DND-41 (cell line): Measurements from ENCODE around the gene VWA3B.
"Not testable (repeated sequence)": the region's sequence is repeated elsewhere in the genome, so short reads cannot be mapped to it uniquely, and the experiment has no call there.

Experiments used
- ATAC-seq: fragments of 200-7000 bp; cut with Tn5 transposase; 3 replicates; pipeline ENCODE4 v1.9.1; 2021; ENCODE audit warnings: low read depth; ENCODE audit not compliant: insufficient read depth
- DNase-seq: peaks from one replicate; pipeline ENCODE4 v3.0.0-alpha.2; 2020
- H2AFZ ChIP-seq: 2 replicates; pipeline ENCODE4 v1.6.0; 2012; ENCODE audit warnings: low read depth, low read length
- H3K27ac ChIP-seq: 2 replicates; pipeline ENCODE4 v1.5.1; 2012; ENCODE audit warnings: low read length, inconsistent platforms
- H3K27me3 ChIP-seq: fragments of 200-600 bp; sonication (generic); 2 replicates; pipeline ENCODE4 v1.6.0; 2012; ENCODE audit warnings: low read length, mild to moderate bottlenecking, inconsistent platforms; ENCODE audit not compliant: insufficient read depth, poor library complexity
- H3K36me3 ChIP-seq: 2 replicates; pipeline ENCODE4 v1.5.1; 2012; ENCODE audit warnings: low read length, inconsistent platforms; ENCODE audit not compliant: insufficient read depth
- H3K4me1 ChIP-seq: 2 replicates; pipeline ENCODE4 v1.5.1; 2012; ENCODE audit warnings: mild to moderate bottlenecking, low read length; ENCODE audit not compliant: insufficient read depth
- H3K4me2 ChIP-seq: 2 replicates; pipeline ENCODE4 v1.6.0; 2012; ENCODE audit warnings: mild to moderate bottlenecking, moderate library complexity, low read length, inconsistent platforms; ENCODE audit not compliant: insufficient read depth
- H3K4me3 ChIP-seq, 2 experiments: fragments of 200-600 bp in 1 of 2; shearing (Covaris generic) in 1 of 2; 2 replicates each; pipeline ENCODE4 v1.5.1; 2012 to 2016; ENCODE audit warnings: inconsistent platforms in 2 of 2, low read length in 2 of 2, mild to moderate bottlenecking in 2 of 2, low read depth in 1 of 2, moderate library complexity in 1 of 2
- H3K79me2 ChIP-seq: 2 replicates; pipeline ENCODE4 v1.6.0; 2012; ENCODE audit warnings: low read length, inconsistent platforms; ENCODE audit not compliant: insufficient read depth
- H3K9ac ChIP-seq: 2 replicates; pipeline ENCODE4 v1.6.0; 2012; ENCODE audit warnings: low read depth, mild to moderate bottlenecking, inconsistent platforms, low read length, moderate library complexity
- H3K9me3 ChIP-seq: 2 replicates; pipeline ENCODE4 v1.5.1; 2012; ENCODE audit warnings: low read length, moderate library complexity, mild to moderate bottlenecking, inconsistent platforms; ENCODE audit not compliant: insufficient read depth, severe bottlenecking
- H4K20me1 ChIP-seq: 2 replicates; pipeline ENCODE4 v1.6.0; 2012; ENCODE audit warnings: low read length; ENCODE audit not compliant: insufficient read depth
- EZH2 ChIP-seq: IDR thresholded peaks from 3 replicates; pipeline ENCODE4 v1.6.1; 2012; ENCODE audit warnings: borderline replicate concordance, low read depth, mild to moderate bottlenecking, moderate library complexity, low read length, inconsistent platforms; ENCODE audit not compliant: severe bottlenecking
- TF ChIP-seq, protein P1 (sequence below): IDR thresholded peaks from 2 replicates; pipeline ENCODE4 v1.5.1; 2012; ENCODE audit warnings: borderline replicate concordance, low read length, moderate library complexity, mild to moderate bottlenecking; ENCODE audit not compliant: poor library complexity, severe bottlenecking; ENCODE audit errors: extremely low read depth

VWA3B gene

GRCh38 chr2:98093611-98094010 lies 6.6 kb downstream of the VWA3B start:
- TF ChIP-seq, protein P1, sequence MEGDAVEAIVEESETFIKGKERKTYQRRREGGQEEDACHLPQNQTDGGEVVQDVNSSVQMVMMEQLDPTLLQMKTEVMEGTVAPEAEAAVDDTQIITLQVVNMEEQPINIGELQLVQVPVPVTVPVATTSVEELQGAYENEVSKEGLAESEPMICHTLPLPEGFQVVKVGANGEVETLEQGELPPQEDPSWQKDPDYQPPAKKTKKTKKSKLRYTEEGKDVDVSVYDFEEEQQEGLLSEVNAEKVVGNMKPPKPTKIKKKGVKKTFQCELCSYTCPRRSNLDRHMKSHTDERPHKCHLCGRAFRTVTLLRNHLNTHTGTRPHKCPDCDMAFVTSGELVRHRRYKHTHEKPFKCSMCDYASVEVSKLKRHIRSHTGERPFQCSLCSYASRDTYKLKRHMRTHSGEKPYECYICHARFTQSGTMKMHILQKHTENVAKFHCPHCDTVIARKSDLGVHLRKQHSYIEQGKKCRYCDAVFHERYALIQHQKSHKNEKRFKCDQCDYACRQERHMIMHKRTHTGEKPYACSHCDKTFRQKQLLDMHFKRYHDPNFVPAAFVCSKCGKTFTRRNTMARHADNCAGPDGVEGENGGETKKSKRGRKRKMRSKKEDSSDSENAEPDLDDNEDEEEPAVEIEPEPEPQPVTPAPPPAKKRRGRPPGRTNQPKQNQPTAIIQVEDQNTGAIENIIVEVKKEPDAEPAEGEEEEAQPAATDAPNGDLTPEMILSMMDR: no peak
- no peak for TF ChIP-seq EZH2
- H3K4me3 ChIP-seq: no peak overlapping the region
- ATAC-seq: peak; percentile 70

GRCh38 chr2:98099939-98100743 lies 13.2 kb downstream of the VWA3B start:
- no peaks in the 10 kb centered on the region for H4K20me1 ChIP-seq
- H3K27me3 ChIP-seq: no peaks in the 10 kb centered on the region
- no peak for TF ChIP-seq EZH2
- TF ChIP-seq, protein P1: no peak
- H3K4me3 ChIP-seq: no peak overlapping the region
- no peaks in the 10 kb centered on the region for H3K79me2 ChIP-seq
- no peak overlapping the region for H3K27ac ChIP-seq
- H3K4me2 ChIP-seq: no peak overlapping the region
- H2AFZ ChIP-seq: no peak overlapping the region
- H3K9me3 ChIP-seq: peaks cover 14% of the 10 kb centered on the region
- H3K9ac ChIP-seq: no peak overlapping the region
- ATAC-seq (no peak), DNase-seq (no peak)
- no peaks in the 10 kb centered on the region for H3K4me1 ChIP-seq
- no peaks in the 10 kb centered on the region for H3K36me3 ChIP-seq

More at GRCh38 chr2:98093611-98094010, 6.6 kb downstream of the VWA3B start:
- H3K4me1 ChIP-seq: no peaks in the 10 kb centered on the region
- H3K27ac ChIP-seq: no peak overlapping the region
- no peak overlapping the region for H3K9ac ChIP-seq
- no peaks in the 10 kb centered on the region for H3K79me2 ChIP-seq
- H3K27me3 ChIP-seq: no peaks in the 10 kb centered on the region
- no peak overlapping the region for H2AFZ ChIP-seq
- H3K4me2 ChIP-seq: no peak overlapping the region
- no peaks in the 10 kb centered on the region for H4K20me1 ChIP-seq
- peaks cover 2% of the 10 kb centered on the region for H3K9me3 ChIP-seq
- H3K36me3 ChIP-seq: no peaks in the 10 kb centered on the region
- no peak for DNase-seq

GRCh38 chr2:98102315-98102714 lies 15.3 kb downstream of the VWA3B start:
- not testable (repeated sequence) for DNase-seq, H3K27me3 ChIP-seq, H4K20me1 ChIP-seq, H3K4me2 ChIP-seq, H3K27ac ChIP-seq, ATAC-seq, H3K79me2 ChIP-seq, H3K36me3 ChIP-seq, H3K4me3 ChIP-seq, H3K4me1 ChIP-seq, H3K9ac ChIP-seq, H2AFZ ChIP-seq
- H3K9me3 ChIP-seq: peaks cover 12% of the 10 kb centered on the region

DNA sequence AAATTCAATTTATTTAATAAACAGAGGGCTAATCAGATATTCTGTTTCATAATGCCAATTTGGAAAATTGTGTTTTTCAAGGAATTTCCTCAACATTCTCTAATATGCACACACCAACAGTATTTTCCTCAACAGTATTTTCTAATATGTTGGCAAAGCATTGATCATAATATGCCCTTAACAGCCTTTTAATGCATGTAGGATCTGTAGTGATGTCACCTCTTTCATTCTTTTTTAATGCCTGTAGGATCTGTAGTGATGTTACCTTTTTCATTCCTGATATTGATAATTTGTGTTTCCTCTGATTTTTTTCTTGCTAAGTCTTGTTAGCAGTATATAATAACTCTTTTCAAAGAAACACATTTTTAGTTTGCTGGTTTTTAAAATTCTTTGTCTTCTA lies 15.9 kb downstream of the VWA3B start:
- H3K9ac ChIP-seq: no peak overlapping the region
- no peak overlapping the region for H3K4me2 ChIP-seq
- H3K27me3 ChIP-seq: no peaks in the 10 kb centered on the region
- DNase-seq: no peak
- no peaks in the 10 kb centered on the region for H3K4me1 ChIP-seq
- no peaks in the 10 kb centered on the region for H4K20me1 ChIP-seq
- no peaks in the 10 kb centered on the region for H3K36me3 ChIP-seq
- no peak for TF ChIP-seq EZH2
- TF ChIP-seq, protein P1: no peak
- peaks cover 12% of the 10 kb centered on the region for H3K9me3 ChIP-seq
- no peak overlapping the region for H3K27ac ChIP-seq
- no peak overlapping the region for H3K4me3 ChIP-seq
- H2AFZ ChIP-seq: no peak overlapping the region
- no peaks in the 10 kb centered on the region for H3K79me2 ChIP-seq
- ATAC-seq: no peak
